Right ventricle myocardium inferior (tissue), 1 donor: ENCODE measurements around the gene LGALS4. TPM values are rescaled to one million over a fixed set of nuclear protein-coding genes. Genes with fewer than 3 reads are reported as not detected.
"Not testable (repeated sequence)": the region's sequence is repeated elsewhere in the genome, so short reads cannot be mapped to it uniquely, and the experiment has no call there.

Experiments used
- ATAC-seq: fragments of 200-7000 bp; cut with Tn5 transposase; one replicate; pipeline ENCODE4 v1.9.1; 2020; ENCODE audit warnings: mild to moderate bottlenecking, moderate library complexity
- DNase-seq: peaks from one replicate; pipeline ENCODE4 v3.0.0; 2021; ENCODE audit errors: missing footprints
- intact Hi-C: fragments of 100-400 bp; cut with DNase I; formaldehyde crosslinking; loops from one replicate; pipeline ENCODE4 v1.11.0; 2022
- total RNA-seq: library from RNA; stranded (reverse); fragmentation: NEBNext Ultra II Directional; extraction: Animal tissue kit (Norgen Biotek cat#: 25700); gene quantifications from one replicate; pipeline ENCODE4 v1.2.1, GENCODE V29; 2021
- donor health status: DM: no; HTN: yes; CAD: no; lungs with severe emphysema.

Gene LGALS4
- total RNA-seq, 1 donor from 2014 or later, result 0.76 TPM

DNA sequence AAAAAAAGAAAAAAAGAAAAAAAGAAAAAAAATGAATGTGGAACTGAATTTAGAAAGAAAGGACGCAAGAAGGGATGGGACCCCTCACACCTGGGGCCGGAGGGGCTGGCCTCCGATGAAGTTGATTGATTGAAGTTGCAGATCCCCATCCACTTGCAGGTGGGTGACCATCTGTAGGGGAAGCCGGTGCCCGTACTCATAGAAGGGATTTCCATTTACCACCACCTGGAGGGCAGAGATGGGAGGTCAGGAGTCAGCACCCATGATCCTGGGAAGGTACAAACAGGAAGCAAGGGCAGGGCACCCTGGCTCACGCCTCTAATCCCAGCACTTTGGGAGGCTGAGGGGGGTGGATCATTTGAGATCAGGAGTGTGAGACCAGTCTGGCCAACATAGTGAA lies 6.4 kb downstream of the LGALS4 start:
- intact Hi-C loops, result no loop called here
- DNase-seq, result no peak
- ATAC-seq, result no peak

DNA sequence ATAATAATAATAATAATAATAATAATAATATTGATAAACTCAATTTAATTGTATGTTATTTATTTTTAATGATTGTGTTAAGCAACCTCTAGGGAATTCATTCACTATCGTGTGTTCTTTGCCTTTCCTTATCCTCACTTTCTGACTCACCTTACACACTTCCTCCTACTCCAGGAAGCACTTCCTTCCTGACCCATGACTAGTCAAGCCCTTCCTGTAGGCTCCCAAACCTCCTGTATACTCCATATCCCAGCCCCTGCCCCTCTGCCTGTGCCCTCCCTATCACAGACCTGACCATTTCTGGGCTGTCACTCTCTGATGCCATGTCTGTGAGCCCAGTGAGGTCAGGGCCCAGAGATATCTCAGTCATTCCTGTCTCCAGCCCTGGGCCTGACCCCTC lies 7.6 kb downstream of the LGALS4 start:
- no peak for DNase-seq
- intact Hi-C loops, result no loop called here
- no peak for ATAC-seq

DNA sequence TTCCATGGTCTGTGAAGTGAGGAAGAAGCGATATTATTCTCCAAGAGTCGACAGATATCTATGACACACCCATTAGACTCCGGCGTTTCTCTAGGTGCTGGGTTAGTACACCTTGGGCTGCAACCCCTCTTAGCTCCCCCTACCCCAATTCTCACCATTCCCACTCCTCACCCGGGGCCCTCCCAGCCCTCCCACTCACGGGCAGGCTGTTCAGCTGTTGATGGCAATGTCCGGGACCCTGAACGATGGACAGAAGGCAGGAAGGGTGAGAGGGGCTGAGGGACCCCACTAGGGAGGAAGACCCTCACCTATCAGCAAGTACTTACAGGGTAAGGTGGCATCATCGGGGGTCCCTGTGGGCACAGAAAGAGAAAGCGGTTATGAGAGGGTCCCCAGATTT lies 9.2 kb downstream of the LGALS4 start:
- intact Hi-C loops, result no loop called here
- DNase-seq (no peak), ATAC-seq (no peak)

DNA sequence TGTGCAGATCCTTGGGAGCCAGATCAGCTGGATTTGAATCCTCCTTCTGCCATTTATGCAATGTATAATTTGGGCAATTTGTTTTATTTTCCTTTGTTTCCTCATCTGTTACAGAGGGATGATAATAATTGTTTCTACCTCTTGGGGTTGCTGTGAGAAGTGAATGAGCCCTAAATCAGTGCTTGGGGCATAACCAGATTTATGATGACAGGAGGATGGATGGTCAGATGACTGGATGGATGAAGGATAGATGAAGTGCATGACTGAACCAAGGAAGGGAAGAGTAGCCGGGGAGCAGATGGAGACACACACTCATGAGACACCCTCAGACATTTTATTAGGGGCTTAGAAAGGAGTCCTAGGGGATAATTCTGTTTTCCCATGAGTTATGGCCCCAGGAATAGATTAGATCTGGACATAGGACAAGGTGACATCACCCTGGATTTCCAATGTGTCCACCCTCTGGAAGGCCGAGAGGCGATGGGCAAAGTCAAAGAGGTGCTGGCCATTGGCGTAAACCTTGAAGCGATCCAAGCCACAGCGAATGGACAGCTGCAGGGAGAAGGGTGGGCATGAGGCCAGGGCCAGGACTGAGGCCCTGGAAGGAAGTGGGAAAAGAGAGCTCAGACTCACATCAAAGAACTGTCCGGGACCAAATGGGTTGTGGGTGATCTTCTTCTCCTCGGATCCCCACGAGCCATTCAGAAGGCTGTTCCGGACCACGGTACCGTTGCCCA lies 11.2 kb downstream of the LGALS4 start:
- intact Hi-C loops, result no loop called here
- no peak for ATAC-seq
- DNase-seq, result no peak

DNA sequence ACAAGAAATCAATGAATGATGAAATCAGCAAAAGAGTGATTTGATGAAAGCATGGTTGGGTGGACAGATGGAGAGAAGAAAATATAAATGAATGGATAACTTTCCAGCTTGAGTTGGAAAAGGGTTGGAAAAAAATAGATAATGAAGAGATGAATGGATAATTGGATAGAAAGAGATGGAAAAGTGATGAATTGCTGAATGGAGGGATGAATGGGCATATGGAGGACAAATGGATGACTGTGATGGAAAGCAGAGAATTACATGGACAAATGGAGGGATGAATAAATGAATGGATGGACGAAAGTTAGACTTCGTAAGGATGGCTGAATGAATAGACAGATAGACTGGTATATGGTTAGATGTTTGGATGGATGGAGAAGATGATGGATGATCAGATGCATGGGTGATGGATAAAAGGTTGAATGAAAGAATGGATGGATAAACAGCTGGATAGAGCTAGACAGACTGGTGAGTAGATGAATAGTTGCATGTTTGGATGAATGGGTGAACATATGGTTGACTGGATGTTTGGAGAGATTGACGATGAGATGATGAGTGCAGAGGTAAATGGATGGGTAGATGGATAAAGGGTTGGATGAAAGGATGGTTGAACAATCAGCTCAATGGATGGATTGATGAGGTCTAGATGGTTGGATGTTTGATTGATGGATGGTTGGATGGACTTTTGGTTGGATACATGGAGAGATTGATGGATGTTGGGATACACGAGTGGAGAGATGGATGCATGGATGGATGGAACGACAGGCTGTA lies 12.0 kb downstream of the LGALS4 start:
- intact Hi-C loops, result no loop called here
- DNase-seq (no peak), ATAC-seq (no peak)

GRCh38 chr19:38799104-38799503 lies 13.6 kb downstream of the LGALS4 start:
- DNase-seq, result no peak
- no peak for ATAC-seq
- intact Hi-C loops, result no loop called here

DNA sequence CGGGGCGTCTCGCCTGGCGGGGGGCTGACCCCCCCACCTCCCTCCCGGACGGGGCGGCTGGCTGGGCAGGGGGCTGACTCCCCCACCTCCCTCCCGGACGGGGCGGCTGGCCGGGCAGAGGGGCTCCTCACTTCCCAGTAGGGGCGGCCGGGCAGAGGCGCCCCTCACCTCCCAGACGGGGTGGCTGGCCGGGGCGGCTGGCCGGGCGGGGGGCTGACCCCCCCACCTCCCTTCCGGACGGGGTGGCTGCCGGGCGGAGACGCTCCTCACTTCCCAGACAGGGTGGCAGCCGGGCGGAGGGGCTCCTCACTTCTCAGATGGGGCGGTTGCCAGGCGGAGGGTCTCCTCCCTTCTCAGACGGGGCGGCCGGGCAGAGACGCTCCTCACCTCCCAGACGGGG lies 15.0 kb downstream of the LGALS4 start:
- ATAC-seq, intact Hi-C loops, DNase-seq: not testable (repeated sequence)

DNA sequence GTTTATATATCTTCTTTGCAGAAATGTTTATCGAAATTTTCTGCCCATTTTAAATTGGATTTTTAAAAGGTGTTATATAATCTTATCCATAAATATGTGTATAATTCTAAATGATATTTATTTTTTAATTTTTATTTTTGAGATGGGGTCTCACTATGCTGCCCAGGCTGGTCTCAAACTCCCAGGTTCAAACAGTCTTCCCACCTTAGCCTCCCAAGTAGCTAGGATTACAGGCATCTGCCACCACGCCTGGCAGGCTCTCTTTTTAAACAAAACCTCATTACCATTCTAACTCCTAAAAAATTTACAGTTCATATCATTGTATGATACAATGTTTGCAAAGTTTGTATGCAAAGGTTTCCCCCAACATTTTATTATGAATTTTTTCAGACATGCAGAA lies 16.6 kb downstream of the LGALS4 start:
- DNase-seq (no peak), ATAC-seq (no peak)
- intact Hi-C loops, result no loop called here

- DNase-seq, result no peak
- intact Hi-C loops, result no loop called here
- no peak for ATAC-seq
These were observed 17.2 kb downstream of the LGALS4 start for GRCh38 chr19:38795549-38795948.

DNA sequence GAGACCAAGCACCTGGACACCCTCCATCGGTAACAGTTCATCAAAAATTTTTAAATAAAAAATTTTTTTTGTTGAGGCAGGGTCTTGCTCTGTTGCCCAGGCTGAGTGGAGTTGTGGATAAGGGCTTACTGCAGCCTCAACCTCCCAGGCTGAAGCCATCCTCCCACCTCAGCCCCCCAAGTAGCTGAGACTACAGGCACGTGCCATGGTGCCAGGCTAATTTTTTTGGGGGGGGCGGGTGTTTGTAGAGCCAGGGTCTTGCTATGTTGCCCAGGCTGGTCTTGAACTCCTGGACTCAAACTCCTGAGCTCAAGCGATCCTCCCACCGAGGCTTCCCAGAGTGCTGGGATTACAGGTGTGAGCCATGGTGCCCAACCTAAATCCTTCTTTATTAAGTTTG lies 19.1 kb downstream of the LGALS4 start:
- ATAC-seq, result no peak
- no peak for DNase-seq
- intact Hi-C loops, result no loop called here

- intact Hi-C loops, result no loop called here
- no peak for ATAC-seq
These were observed 19.6 kb downstream of the LGALS4 start for GRCh38 chr19:38793177-38793576.

GRCh38 chr19:38792250-38793111 lies 20.3 kb downstream of the LGALS4 start:
- DNase-seq (peak; percentile 77), ATAC-seq (peak; percentile 38)
- intact Hi-C loops, result no loop called here

More at GRCh38 chr19:38793177-38793576, 19.6 kb downstream of the LGALS4 start:
- no peak for DNase-seq

DNA sequence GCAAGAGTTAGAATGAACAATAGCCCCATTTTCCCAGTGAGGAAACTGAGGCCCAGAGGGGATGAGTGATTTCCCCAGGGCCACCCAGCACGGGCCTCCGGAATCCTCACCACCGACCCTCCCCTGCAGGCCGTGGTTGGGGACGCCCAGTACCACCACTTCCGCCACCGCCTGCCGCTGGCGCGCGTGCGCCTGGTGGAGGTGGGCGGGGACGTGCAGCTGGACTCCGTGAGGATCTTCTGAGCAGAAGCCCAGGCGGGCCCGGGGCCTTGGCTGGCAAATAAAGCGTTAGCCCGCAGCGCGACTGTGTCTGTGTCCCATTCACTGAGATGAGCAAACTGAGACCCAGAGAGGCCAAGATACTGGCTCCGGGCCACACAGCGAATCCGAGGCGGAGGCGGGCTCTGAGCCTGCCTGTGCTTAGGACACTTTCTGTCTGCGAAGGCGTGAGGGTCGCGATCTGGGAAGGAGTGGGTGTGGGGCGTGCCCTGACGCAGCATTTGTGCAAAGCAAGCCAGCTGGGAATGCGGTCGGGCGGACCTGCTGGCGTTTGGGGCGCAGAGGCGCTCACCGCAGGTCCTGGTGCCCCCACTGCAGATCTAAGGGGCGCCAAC lies 21.2 kb downstream of the LGALS4 start:
- ATAC-seq, result peak; percentile 94
- intact Hi-C loops, DNase-seq: not testable (repeated sequence)

- intact Hi-C loops, DNase-seq: not testable (repeated sequence)
- peak; percentile 2 for ATAC-seq
These were observed 22.0 kb downstream of the LGALS4 start for GRCh38 chr19:38790507-38791403.

- ATAC-seq, result no peak
- no peak for DNase-seq
- intact Hi-C loops, result no loop called here
These were observed 24.1 kb downstream of the LGALS4 start, which contains the start of gene LGALS7B for GRCh38 chr19:38788478-38789243. LGALS7B (plus strand) TSS chr19:38789200; CDS start chr19:38789227, 27 bp downstream.

DNA sequence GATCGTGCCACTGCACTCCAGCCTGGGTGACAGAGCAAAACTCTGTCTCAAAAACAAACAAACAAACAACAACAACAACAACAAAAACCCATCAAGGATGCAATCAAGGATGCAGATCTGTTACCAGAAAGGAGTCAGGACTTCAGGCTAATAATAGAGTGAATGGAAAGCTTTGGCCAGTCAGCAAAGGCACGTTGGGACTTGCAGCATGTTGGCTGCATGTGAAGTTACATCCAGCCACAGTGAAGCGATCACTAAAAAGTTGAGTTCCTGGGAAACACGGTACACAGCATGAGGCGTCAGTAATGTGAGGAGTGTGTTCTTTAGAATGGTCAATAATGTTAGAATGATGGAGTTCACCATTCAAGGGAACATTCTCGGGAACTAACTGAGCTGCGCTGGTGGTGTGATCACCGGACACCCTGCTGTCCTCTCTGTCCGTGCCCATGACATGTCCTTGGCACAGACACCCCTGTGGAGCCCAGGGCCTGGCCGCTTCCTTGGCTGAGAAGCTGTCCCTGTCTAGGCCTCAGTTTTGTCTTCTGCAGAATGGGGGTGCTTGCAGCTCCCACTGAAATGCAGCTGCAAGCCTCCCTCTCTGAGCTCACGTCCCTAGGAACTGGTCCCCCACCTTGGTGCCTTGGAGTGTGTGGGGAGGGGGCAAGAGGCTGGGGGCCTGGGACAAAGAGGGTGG lies 26.0 kb downstream of the LGALS4 start:
- ATAC-seq (no peak), DNase-seq (no peak)
- intact Hi-C loops, result no loop called here

- ATAC-seq, DNase-seq, intact Hi-C loops: not testable (repeated sequence)
These were observed 26.7 kb downstream of the LGALS4 start for GRCh38 chr19:38786061-38786460.
